GM12874 (cell line): ENCODE results near the gene TJP3.

Source experiments
- CTCF ChIP-seq: IDR thresholded peaks from 2 replicates; pipeline ENCODE4 v1.5.1; 2011; ENCODE audit warnings: low read depth, mild to moderate bottlenecking, control low read depth, low read length, moderate library complexity; ENCODE audit not compliant: insufficient read depth

The TJP3 gene

GRCh38 chr19:3778899-3779723 is 70.9 kb downstream of the TJP3 start:
- no peak for TF ChIP-seq CTCF

GRCh38 chr19:3780786-3781304 is 72.7 kb downstream of the TJP3 start:
- no peak for TF ChIP-seq CTCF

GRCh38 chr19:3781603-3782002 is 73.4 kb downstream of the TJP3 start:
- no peak for TF ChIP-seq CTCF

- no peak for TF ChIP-seq CTCF
Measured at GRCh38 chr19:3782330-3782729, 74.1 kb downstream of the TJP3 start.

GRCh38 chr19:3782903-3783302 is 74.7 kb downstream of the TJP3 start:
- TF ChIP-seq CTCF, result no peak

GRCh38 chr19:3783660-3784584 is 75.7 kb downstream of the TJP3 start:
- TF ChIP-seq CTCF, result no peak
